Measurements from ENCODE around the gene RICTOR. TPM values are rescaled to one million over a fixed set of nuclear protein-coding genes. Genes with fewer than 3 reads are reported as not detected.
"Not testable (repeated sequence)": the region's sequence is repeated elsewhere in the genome, so short reads cannot be mapped to it uniquely, and the experiment has no call there.

The RICTOR gene
- total RNA-seq, 4 donors from 2014 or later, result 11.1 to 32.6 (median 18.2) TPM

DNA sequence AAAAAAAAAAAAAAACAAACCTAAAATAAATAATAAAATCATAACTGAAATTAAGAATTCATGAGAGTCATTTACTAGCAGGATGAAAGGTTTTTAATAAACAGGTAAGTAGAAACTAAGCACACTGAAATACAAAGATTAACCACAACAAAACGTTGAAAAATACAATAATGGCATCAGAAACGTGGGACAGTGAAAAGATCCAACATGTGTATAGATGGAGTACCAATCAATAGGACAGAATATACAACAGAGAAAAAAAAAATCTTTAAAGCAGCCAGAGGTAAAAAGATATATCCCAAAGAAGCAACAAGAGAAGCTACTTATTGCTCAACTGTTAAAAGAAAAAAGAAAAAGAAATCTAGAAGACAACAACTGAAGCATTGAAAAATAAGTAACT lies 75.2 kb downstream of the RICTOR start:
- no peak overlapping the region for H3K27ac ChIP-seq
- TF ChIP-seq, protein P1, sequence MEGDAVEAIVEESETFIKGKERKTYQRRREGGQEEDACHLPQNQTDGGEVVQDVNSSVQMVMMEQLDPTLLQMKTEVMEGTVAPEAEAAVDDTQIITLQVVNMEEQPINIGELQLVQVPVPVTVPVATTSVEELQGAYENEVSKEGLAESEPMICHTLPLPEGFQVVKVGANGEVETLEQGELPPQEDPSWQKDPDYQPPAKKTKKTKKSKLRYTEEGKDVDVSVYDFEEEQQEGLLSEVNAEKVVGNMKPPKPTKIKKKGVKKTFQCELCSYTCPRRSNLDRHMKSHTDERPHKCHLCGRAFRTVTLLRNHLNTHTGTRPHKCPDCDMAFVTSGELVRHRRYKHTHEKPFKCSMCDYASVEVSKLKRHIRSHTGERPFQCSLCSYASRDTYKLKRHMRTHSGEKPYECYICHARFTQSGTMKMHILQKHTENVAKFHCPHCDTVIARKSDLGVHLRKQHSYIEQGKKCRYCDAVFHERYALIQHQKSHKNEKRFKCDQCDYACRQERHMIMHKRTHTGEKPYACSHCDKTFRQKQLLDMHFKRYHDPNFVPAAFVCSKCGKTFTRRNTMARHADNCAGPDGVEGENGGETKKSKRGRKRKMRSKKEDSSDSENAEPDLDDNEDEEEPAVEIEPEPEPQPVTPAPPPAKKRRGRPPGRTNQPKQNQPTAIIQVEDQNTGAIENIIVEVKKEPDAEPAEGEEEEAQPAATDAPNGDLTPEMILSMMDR (IDR thresholded peaks at IDR 0.05), result no peak
- no peak for TF ChIP-seq POLR2A (IDR thresholded peaks at IDR 0.05)
- no peaks in the 10 kb centered on the region for H3K27me3 ChIP-seq
- H3K36me3 ChIP-seq, result peaks cover 0 to 7% (median 0%) of the 10 kb centered on the region in 3 donors
- DNase-seq, result no peak
- 88 to 100% methylated on average over 2 of the region's 2 CpGs for WGBS, 2 donors
- intact Hi-C loops (cut with DNase I), result no loop called here
- no peak overlapping the region for H3K4me3 ChIP-seq
- H3K9me3 ChIP-seq, result no peaks in the 10 kb centered on the region
- no peaks in the 10 kb centered on the region for H3K4me1 ChIP-seq

DNA sequence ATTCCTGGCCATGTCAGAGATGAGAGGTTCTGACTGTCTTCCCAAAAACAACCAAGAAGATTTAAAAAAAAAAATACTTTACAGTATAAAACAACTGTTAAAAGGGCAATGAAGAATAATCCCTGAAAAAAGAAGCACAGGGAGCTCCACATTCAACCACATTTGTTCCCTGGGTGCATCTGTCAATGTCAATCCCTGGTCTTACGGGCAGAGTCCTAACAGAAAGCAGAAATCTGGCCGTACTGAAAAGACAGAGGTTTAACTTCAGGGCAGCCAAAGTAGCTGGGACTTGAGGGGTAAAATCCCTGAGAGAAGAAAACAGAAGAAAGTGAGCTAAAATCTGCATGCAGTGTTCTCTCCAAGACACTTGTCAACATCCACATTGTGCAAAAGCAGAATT lies 76.6 kb downstream of the RICTOR start:
- Histone ChIP-seq H3K27ac (no peak overlapping the region), H3K36me3 (peaks cover 0 to 13% (median 0%) of the 10 kb centered on the region in 3 donors), H3K9me3 (no peaks in the 10 kb centered on the region), H3K4me1 (no peaks in the 10 kb centered on the region), H3K27me3 (no peaks in the 10 kb centered on the region), H3K4me3 (no peak overlapping the region)
- 78 to 84% methylated on average over 2 of the region's 2 CpGs for WGBS, 2 donors
- intact Hi-C loops (cut with DNase I), result no loop called here
- DNase-seq, result no peak
- TF ChIP-seq POLR2A (IDR thresholded peaks at IDR 0.05), result no peak
- TF ChIP-seq, protein P1 (IDR thresholded peaks at IDR 0.05), result no peak

DNA sequence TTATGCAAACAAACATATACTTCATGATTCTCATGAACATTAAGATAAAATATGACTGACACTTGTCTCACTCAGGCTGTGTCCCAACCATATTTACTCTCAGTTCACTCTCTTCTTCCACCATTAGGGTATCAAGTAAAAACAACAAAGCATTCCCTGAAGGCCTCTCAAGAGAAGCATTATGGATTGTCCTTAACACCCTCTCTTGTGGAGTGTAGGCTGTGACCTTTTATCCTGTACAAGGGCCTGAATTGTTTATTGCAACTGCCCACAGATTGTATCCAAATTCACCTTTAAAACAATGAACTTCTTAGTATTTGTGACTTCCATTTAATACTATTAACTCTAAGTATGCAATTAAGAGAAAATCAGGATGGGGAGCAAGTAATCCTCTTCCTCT lies 78.1 kb downstream of the RICTOR start:
- no peak overlapping the region for H3K27ac ChIP-seq
- TF ChIP-seq, protein P1 (IDR thresholded peaks at IDR 0.05), result no peak
- TF ChIP-seq POLR2A (IDR thresholded peaks at IDR 0.05), result no peak
- no peaks in the 10 kb centered on the region for H3K27me3 ChIP-seq
- intact Hi-C loops (cut with DNase I), result no loop called here
- H3K4me3 ChIP-seq, result no peak overlapping the region
- peaks cover 0 to 15% (median 0%) of the 10 kb centered on the region in 3 donors for H3K36me3 ChIP-seq
- no peak for DNase-seq
- no peaks in the 10 kb centered on the region for H3K9me3 ChIP-seq
- H3K4me1 ChIP-seq, result no peaks in the 10 kb centered on the region

DNA sequence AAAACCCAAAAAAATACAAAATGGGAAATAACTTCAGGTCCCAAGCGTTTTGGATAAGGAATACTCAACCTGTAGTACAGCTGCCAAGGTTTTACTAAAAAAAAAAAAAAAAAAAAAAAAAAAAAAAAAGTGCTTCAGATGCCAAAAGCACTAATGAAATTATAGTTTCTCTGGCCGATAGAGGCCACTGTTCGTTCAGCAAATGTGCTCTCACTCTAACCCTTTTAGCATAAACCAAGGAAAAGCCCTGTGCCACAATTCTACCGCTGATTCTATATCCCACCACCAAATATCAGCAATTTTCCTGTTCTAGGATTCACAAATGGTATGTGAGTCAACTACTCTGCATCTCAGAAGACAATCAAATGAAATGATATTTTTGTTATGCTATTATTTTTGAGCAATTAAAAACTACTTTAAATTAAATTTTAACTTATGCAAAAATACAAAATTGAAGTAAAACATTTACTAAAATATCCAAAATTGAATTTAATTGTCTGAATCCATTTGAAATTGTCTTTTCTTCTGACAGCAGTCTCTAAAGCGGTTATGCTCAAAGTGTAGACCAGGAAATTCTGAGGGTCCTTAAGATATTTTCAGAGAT lies 79.8 kb downstream of the RICTOR start:
- intact Hi-C loops (cut with DNase I), result no loop called here
- 33 to 36% methylated on average over 5 of the region's 5 CpGs for WGBS, 2 donors
- Histone ChIP-seq H3K4me3 (no peak overlapping the region), H3K9me3 (no peaks in the 10 kb centered on the region), H3K27me3 (no peaks in the 10 kb centered on the region), H3K27ac (no peak overlapping the region), H3K36me3 (peaks cover 0 to 27% (median 0%) of the 10 kb centered on the region in 3 donors), H3K4me1 (no peaks in the 10 kb centered on the region)
- TF ChIP-seq, protein P1 (IDR thresholded peaks at IDR 0.05), result peak in 5 of 6 experiments; percentile 32 to 53 (median 39)
- TF ChIP-seq POLR2A (IDR thresholded peaks at IDR 0.05), result no peak
- no peak for DNase-seq

DNA sequence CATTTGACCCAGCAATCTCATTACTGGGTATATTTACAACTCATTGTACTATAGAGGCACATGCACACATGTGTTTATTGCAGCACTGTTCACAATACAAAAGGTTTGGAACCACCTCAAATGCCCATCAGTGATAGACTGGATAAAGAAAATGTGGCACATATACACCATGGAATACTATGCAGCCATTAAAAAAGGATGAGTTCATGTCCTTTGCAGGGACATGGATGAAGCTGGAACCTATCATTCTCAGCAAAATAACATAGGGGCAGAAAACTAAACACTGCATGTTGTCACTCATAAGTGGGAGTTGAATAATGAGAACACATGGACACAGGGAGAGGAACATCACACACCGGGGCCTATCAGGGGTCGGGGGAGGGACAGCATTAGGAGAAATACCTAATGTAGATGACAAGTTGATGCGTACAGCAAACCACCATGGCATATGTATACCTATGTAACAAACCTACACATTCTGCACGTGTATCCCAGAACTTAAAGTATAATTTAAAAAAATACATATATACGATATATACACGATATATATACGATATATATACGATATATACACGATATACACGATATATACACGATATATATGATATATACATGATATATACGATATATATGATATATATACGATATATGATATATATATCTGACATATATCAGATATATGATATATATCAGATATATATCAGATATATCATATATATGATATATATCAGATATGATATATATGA lies 84.1 kb downstream of the RICTOR start:
- WGBS, 2 donors, result 95% methylated on average over 13 of the region's 13 CpGs
- H3K27ac ChIP-seq; H3K27me3 ChIP-seq; DNase-seq; H3K4me1 ChIP-seq; intact Hi-C loops (cut with DNase I); H3K4me3 ChIP-seq; H3K9me3 ChIP-seq: not testable (repeated sequence)
- peaks cover 0 to 49% (median 0%) of the 10 kb centered on the region in 3 donors for H3K36me3 ChIP-seq

Measured in esophagus squamous epithelium (tissue), 5 donors.